Measurements from ENCODE around the gene SPARC.
A peak's percentile ranks its signal among the peaks of the same experiment; 100 is the strongest.

Gene SPARC

DNA sequence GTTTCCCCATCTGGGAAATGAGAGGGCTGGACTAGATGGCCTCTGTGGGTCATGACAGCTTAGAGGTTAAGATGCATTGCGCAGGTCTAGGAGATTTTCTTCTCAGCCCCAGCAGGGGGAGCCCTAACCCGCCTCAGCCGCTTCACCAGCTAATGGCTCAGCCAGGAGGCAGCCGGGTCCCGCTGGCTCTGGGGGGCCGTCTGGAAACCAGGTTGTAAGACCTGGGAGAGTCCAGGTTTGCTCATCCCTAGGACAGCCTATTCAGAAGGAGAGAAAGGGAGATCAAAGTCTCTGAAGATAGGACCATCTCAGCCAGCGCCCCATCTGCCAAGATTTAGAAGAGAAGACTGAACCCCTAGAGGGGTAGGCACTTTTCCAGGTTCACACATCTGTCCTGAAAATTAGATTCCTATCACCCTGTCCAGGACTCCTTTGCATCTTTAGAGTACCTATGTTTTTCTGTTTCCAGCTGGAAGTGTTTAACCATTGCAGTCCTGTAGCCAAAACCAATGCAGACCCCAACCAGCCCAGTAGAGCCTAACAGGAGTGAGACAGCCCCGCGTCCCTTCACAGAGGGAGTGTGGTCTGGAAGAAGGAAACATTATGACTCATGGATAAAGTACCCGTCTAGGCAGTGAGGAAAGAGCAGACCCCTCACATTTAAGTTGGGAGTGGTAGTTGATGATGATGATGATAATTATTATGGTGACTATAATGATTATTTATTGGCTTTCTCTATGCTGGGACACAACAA lies 27.5 kb downstream of the SPARC start:
- peak; percentile 77 for DNase-seq (ENCODE audit: low spot score)

DNA sequence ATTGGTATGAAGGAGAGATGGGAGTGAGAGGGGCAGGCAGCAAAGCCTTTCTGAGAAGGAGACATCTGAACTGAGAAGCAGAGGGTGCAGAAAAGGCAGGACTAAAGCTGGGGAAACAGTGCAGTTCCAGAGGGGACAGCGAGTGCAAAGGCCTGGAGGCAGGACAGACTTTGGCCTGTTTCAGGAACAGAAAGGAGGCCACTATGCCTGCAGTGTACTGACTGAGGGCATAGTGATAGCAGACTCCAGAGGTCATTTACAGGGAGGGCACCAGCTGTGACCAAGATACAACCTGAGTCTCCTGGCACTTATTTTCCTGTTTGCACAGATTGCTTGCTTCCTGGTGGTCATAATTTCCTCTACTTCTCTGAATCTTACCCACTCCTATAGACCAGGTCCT lies 29.6 kb downstream of the SPARC start:
- DNase-seq (ENCODE audit: low spot score), result no peak

DNA sequence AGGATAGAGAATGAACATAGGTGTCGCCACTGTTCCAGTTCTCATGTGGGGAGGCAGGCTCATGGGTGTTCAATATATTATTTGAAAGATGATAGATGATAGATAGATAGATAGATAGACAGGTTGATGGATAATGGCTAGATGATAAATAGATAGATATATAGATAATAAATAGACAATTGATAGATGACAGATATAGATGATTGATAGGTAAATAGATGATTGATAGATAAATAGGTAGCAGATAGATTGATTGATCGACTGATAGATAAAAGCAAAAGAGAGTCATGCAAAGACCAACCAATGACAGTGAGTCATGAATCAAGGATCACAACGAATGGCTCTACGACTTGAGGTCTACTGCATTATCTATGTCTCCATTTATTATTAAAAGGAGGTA lies 30.4 kb downstream of the SPARC start:
- no peak for DNase-seq (ENCODE audit: low spot score)

DNA sequence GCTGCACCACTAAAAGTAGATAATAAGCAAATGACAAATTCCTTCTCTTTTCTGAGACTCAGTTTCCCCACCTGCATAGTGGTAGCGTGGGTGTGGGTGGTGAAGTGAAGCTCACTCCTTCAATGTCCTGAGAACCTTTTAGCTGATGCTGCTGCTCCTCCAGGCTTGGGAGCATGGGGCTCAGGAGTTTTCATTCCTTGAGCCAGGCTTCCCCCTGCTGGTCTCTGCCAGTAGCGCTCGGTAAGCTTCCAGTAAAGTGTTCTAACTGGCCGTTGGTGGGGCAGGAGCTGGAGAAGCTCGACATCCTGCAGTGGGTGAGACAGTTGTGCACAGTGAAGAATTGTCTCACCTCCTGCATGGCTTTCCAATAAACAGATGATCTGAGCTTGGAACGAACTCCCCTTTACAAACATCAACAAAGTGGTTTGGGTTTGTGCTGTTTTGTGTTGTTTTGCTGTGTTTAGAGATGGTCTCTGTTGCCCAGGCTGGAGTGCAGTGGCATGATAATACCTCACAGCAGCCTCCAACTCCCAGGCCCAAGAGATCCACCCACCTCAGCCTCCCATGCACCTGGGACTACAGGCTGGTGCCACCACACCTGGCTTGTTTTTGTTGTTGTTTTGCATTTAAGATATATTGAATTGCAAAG lies 34.6 kb downstream of the SPARC start:
- DNase-seq (ENCODE audit: low spot score), result peak; percentile 78

DNA sequence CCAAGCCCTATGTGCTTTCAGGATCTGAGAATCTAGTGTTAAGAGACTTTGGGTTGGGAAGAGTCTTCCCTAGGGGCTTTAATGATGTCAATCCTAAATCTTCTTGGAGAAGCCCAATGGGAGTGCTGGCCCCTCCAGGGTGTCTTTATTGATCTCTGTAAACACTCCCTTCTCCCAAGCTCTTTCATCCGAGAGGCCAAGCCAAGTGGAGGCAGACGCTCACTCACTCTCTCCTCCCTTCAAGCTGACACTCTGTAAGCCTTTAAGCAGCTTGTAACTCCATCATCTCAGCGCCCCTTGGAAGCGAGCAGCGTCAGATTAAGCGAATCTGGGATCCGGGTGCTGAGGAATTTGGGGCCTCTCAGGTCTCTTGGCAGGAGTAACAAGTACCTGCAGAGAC lies 37.7 kb downstream of the SPARC start:
- DNase-seq (ENCODE audit: low spot score), result no peak

DNA sequence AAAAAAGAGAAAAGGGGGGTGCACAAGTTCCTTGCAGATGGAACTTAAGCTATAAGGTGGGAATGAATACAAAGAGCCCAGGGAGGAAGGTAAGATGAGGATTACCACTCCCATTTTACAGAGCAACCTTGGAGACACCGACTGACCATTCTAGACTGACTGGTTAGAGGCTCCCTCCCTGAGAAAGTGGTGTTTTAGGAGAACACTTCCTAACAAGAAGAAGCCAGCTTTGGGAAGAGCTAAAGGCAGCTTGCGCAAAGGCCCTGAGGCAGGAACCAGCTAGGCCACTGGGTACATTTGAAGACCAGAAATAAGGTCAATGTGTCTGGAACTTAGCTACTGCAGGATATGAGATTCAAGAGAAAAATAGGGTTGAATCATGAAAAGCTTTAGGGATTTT lies 38.6 kb downstream of the SPARC start:
- no peak for DNase-seq (ENCODE audit: low spot score)

DNA sequence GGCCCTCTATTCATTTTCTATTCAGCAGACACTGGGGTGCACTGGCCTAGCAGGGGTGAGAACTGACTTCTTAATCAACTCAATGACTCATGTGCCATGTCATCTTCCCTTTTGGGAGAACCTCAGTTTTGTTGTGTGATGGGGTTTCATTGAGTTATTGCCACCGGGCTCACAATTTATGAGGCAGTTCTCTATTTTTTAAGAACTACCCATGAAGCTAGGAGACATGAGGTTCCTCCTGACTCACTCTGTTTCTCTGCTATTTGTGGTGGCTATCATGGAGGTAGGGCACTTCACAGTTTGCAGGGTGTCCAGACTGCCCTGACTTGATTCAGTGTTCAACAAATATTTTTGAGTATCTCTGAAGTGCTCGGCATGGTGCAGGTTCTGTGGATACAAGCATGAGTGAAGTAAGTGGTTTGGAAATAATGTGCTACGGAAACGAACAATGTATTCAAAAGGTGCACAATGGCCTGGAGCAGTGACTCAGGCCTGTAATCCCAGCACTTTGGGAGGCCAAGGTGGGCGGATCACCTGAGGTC lies 39.3 kb downstream of the SPARC start:
- DNase-seq (ENCODE audit: low spot score), result no peak

DNA sequence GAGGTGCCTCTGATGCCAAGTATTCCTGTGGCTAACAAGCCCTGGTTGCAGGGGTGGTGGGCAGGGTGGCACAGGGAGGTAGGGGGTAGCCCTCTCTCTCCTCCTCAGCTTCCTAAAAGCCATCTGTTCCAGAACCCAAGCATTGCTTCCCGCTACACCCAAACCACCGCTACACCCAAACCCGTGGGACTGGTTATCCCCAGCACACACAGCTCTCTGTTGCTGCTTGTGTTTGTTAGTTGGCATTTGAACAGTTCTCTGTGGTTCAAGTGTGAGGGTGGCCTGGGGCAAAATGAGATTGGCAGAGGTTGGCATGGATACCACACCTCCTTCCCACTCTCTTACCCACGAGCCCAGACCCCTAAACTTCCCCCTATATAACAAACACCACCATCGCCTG lies 40.4 kb downstream of the SPARC start:
- DNase-seq (ENCODE audit: low spot score), result no peak

DNA sequence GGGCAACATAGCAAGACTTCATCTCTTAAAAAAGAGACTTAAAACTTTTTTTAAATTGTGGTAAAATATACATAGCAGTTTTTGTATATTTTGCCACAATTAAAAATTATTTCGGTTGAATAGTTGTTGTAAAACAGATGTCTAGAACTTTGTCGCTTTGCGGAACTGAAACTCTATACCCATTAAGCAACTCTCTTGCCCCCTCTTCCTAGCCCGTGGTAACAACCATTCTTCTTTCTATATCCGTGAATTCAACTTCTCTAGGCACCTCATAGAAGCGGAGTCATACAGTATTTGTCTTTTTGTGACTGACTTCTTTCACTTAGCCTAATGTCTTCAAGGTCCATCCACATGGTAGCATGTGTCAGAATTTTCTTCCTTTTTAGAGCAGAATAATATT lies 43.3 kb downstream of the SPARC start:
- DNase-seq (ENCODE audit: low spot score), result no peak

DNA sequence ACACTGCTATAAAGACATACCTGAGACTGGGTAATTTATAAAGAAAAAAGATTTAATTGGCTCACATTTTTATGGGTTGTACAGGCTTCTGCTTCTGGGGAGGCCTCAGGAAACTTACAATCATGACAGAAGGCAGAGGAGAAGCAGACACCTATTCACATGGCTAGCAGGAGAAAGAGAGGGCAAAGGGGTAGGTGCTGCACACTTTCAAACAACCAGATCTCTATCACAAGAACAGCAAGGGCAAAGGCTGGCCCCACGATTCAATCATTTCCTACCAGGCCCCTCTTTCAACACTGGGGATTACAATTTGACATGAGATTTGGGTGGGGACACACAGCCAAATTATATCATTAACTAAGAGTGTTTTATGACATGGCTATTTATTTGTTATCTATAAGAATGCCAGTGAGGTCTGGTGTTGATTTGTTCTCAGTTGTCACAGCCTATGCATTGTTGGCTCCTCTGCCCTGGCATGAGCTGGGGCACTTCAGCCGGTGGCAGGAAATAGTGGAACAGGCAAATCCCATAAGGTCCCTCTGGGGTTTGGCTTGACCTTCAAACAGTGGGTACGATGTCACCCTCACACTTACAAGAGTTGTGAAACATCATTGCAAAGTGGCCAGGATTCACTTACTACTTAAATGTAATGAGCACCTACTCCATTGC lies 44.1 kb downstream of the SPARC start:
- no peak for DNase-seq (ENCODE audit: low spot score)

DNA sequence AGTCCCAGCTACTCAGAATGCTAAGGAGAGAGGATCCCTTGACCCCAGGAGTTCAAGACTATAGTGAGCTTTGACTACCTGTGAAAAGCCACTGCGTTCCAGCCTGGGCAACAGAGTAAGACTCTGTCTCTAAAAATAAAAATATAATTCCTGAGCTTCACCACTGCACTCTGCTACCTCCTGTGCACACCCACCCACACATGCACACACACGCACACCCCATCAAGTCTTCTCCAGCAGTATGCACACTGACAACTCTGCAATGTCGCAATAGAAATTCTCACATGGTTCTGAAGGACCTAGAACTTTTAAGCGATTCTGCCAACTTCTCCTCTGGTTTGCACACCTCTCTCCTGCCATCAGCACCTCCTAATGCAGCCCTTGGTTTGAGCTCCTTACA lies 48.1 kb downstream of the SPARC start:
- no peak for DNase-seq (ENCODE audit: low spot score)

DNA sequence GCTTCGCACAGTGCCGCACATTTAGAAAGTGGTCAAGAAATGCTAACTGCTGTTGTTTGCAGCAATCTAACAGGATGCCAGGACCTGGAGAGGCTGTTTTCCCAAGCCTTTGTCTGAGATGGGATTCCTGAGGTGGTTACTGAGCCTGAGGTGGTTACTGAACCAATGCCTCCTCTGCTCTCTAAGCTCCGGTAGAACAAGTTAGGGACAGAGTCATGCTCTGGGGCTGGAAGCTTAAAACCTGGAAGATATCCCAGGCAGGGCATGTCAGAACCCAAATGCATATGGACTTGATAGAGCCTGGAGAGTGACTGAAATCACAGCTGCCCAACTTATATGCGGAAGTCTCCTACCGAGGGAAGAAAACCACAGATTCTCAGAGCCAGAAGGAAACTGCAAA lies 49.0 kb downstream of the SPARC start:
- no peak for DNase-seq (ENCODE audit: low spot score)

DNA sequence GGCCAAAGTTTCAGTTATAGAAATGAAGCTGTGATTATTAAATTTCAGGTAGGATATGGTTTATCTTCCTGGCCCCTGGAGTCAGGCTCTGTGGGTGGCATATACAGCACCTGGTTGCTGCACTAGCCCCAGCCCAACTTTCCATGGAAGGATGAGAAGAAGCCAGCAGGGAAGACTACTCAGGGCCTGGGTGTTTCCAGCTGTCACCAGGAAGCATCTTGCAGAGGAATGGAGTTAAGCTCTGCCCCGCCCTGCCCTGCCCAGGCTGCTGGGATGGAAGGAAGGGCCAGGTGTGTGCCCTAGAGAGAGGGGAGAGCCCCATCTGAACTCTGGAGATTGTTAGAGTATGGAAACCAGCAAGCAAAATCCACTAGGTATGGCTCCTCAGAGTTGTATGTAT lies 52.8 kb downstream of the SPARC start:
- DNase-seq (ENCODE audit: low spot score), result no peak

DNA sequence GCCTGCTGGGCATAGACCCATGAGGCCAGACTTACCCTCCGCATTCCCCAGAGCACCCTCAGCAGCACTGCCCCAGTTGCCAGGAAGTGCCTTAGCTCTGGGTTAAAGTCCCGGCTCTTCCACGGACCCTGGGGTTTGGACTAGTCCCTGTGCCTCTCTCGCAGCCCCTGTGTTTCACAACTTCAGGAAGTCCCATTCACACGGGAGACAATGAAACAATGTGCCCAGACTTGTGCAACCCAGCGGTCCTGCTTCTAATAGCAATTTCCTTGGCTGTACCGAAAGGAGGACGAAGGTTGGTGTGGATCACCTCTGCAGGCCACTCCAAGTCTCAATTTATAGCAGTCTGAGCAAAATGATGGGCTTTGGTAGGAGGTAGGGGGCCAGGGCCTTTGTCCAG lies 53.8 kb downstream of the SPARC start:
- DNase-seq (ENCODE audit: low spot score), result no peak

DNA sequence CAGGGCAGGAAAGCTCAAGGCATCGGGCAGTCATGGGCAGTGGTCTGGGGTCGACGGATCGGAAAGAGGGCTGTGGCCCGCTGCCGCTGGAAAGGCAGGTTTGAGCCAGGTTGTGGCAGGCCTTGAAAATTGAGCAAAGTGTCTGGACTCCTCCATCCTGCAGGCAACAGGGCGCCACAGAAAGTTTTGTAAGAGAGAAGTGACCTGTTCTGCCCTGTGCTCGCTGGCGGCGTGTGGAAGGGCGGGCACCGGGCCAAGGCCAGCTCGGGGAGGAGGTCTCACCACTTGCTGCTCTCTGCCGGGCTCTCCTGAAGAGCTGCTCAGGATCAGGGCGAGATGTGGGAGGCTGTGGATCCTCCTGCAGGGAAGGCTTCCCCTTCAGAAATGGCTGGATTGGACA lies 54.2 kb downstream of the SPARC start:
- DNase-seq (ENCODE audit: low spot score), result no peak

DNA sequence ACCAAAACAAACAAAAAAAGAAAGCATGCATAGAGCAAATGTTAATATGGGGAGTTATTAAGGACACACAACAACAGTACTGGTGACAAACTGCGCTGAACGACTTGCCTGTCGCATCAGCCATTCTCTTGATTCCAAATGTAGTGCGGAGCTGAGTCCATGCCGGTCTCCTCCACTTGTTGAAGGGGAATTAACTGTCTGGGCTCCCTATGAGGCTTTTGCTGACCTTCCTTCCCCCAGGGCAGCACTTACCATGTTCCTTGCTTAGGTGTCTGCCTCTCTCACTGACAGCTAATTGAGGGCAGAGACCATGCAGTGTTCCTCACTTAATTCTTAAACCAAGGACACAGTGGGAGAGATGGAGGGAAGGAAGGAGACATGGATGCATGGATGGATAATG lies 54.8 kb downstream of the SPARC start:
- DNase-seq (ENCODE audit: low spot score), result no peak

DNA sequence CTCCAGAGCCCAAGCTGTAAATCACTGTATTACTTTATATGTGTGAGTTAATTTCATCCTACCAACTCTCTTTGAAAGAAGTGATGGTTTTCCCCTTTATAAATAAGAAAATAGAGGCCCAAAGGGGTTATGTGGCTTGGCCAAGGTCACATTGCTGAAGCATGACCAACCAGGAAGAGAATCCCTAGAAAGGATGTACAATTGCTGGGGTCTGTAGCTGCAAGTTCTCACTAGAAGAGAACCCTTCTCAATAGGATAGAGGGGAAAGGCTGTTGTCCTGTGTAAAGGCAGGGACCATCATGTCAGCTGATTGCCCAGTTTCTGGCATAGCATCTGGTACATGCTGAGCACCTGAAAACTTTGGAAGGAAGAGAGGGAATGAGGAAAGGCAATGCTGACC lies 56.6 kb downstream of the SPARC start:
- DNase-seq (ENCODE audit: low spot score), result no peak

DNA sequence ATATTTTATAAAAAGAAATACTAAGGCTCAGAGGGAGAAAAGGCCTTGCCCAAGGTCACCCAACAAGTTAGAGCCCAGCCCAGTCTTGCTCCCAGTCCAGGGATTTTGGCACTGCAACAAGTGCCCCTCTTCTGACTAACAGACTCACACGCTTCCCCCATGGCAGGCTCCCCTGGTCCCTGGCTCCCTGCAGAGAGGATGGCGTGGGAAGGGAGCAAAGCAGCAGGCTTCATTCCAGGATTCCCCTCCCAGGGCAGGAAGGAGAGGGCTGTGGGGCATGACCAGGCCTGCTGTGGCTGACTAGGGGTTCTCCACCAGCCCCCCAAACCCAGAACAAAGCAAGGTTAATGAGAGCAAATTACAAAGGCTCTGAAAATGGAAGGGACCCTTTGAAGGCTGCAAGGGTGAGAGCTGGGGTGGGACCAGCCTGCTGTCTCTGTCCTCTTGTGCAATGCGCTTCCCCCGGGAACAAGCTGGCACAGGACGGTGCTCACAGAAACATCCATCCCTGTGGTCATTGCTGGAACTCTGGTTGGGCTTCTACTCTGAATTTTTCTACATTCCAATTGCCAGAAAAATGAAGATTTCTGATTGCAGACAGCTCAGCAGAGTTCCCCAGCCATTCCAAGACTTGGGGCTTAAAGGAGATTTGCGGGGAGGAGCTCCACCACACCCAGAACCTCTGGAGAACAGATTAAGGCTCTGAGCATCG lies 58.4 kb downstream of the SPARC start:
- DNase-seq (ENCODE audit: low spot score), result no peak

DNA sequence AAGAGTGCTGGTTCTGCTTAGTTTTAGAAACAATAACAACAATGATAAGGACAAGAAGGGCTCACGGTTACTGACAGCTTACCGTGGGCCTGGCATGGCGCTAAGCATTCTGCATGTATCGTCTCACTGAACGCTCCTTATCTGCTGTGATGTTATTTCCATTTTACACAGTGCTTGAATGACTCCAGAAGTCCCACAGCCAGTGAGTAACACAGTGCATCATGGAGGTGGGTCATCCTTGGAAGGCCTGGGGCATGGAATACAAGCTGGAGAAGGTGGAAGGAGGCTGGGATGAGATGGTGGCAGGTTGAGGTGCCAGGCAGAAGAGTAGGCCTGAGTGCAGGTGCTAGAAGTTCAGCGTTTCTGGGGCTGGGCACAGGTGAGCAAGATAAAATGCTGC lies 59.1 kb downstream of the SPARC start:
- DNase-seq (ENCODE audit: low spot score), result no peak

DNA sequence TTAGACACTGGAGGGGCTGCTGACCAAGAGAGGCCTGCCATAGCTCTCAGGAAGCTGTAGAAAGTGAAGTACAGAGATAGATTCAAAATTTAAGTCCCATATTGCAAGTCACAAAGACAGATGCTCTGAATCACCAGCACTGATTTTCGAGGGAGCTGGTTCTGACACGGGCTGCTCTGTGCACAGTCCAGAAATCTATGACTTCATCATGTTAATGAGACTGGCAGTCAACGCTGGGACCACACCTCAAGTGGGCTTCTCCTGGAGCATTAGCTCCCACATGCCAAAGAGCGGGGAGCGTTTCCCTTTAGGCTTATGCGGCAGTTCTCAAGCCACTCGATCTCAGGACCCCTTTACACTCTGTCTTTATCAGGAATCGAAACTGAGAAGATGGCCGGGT lies 61.4 kb downstream of the SPARC start:
- DNase-seq (ENCODE audit: low spot score), result no peak

DNA sequence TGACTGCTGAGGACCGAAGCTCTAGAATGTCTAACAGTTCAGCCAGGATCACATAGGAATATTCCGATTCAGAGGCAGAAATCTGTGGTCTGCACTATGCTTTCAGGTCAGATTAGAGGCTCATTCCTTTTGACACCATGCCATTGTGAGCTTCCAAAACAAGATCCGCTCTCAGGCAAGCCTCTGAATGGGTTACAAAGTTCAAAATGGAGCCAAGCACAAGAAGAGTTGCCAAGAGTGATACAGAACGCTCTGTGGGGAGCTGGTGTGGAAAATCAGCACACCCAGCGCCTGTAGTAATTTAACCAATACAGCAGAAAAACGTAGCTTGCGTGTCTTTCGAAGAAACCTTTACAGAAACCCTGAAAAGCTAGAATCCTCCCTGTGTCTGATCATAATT lies 62.2 kb downstream of the SPARC start:
- DNase-seq (ENCODE audit: low spot score), result no peak

DNA sequence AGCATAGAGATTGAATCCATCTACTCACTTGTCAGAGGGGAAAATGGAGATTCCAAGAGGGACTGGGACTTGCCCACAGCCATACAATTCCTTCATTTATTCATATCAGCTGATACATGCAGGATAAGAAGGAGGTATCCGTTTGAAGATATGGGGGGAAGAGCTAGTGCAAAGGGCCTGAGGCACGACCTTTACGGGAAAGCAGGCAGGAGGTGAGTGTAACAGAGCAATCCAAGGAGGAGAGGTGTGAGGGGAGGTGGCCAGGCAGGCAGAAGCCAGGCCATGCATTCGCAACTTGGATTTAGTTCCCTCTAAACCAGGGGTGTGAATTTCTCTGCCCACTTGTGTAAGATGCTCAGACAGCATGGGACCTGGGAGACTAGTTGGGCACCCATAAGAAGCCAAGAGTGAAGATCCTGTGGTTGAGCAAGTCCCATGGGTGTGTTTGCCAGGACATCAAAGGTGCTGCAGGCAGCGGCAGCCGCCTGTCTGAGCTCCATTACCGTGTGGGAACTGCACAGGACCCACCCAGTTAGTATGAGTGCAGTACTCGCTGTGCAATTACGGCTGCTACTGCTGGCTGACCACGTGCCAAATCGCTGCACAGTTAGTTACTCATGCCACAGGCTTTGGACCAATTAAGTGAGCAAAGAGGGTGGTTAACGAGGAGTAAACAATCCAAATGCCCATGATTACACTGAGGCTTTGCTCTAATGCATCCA lies 64.2 kb downstream of the SPARC start:
- DNase-seq (ENCODE audit: low spot score), result no peak

All from germinal center (tissue), 1 donor.